Stimulated activated CD4-positive, alpha-beta T cell treated with anti-CD3 and anti-CD28 coated beads, Interleukin-2, amount 100 ng/mL, for 24 hours (primary cell): ENCODE measurements around the gene C5orf15.
"Not testable (repeated sequence)": the region's sequence is repeated elsewhere in the genome, so short reads cannot be mapped to it uniquely, and the experiment has no call there.

ENCODE experiments used
- DNase-seq, 2 donors: peaks; one replicate each; pipeline ENCODE4 v3.0.0-alpha.2; 2020

Gene C5orf15

DNA sequence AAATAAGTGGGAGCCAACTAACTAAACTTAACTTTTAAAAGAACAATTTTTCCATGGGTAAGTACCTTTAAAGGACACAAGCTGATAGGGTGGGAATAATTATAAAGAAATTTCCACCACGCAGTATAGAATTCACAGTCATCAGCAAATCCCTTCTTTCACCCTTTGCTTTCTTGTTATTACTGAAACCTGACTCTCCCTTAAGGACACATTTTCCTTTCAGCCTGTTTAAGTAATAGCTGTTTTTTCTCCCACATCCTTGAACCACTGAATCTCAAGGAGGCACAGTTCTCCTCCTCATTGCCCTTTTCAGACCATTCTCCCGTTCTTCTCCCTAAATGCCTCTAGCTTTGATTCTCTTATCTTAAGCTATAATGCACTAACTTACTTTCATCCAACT lies 6.3 kb downstream of the C5orf15 start:
- DNase-seq = no peak

DNA sequence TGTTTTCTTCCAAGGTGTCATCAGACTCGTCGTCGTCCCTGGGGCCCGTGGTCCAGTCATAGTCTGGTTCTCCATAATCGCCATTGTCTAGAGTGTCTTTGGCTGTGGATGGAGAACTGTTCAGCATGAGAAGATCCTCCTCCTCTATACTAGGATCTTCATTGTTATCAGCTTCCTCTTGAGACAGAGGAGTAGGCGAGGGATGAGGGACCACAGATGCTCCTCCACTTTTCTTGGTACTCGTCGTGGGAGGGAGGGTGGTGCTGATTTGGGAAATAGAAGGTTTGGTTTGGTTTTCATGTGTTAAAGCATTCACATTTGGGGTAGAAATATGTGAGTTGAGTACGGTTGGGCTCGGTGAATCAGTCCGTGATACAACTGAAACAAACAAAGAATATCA lies 8.8 kb downstream of the C5orf15 start:
- no peak for DNase-seq

DNA sequence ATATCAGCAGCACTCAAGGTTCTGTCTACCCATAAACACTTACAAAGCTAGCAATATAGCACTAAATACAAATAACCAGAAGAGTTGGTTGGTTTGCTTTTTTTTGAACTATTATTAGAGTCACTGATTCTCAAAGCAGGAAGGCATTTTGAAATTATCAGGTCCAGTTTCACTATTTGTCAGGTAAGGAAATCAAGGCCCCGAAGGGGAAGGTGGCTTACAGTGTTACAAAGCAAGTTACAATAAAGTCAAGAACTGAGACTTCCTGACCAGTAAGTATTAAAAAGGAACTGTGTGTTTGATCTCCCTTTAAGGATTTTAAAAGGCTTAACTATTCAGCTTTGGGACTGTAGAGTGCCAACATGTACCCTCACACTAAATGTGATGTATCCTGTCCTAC lies 10.8 kb downstream of the C5orf15 start:
- DNase-seq = no peak

DNA sequence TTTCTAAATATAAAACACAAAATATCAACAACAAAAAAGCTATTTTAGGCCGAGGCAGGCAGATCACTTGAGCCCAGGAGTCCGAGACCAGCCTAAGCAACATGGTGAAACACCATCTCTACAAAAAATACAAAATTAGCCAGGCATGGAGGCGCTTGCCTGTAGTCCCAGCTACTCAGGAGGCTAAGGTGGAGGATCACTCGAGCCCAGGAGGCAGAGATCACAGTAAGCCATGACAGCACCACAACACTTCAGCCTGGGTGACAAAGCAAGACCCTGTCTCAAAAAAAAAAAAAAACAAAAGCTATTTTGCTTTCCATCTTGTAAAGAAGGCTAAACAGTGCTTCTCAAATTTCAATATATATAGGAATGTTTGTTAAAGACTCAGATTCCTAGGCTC lies 11.3 kb downstream of the C5orf15 start:
- DNase-seq = no peak

DNA sequence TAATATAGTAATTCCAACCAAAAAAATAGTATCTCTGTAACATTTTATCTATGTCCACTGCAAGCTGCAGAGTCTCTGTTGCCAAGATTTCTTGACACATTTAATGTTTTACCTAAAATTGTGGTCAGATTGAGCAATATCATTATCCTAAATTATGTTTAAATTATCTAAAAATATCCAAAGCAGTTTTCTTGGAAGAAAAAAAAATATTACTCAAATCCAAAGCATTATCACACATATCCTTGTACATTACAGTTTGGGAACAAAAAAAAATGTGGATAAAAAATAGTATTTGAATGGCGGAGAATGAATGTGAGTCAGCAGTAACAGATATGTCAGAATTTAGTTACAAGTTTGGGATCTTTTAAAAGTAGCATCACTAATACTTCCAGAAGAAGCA lies 12.2 kb downstream of the C5orf15 start:
- DNase-seq = not testable (repeated sequence)

DNA sequence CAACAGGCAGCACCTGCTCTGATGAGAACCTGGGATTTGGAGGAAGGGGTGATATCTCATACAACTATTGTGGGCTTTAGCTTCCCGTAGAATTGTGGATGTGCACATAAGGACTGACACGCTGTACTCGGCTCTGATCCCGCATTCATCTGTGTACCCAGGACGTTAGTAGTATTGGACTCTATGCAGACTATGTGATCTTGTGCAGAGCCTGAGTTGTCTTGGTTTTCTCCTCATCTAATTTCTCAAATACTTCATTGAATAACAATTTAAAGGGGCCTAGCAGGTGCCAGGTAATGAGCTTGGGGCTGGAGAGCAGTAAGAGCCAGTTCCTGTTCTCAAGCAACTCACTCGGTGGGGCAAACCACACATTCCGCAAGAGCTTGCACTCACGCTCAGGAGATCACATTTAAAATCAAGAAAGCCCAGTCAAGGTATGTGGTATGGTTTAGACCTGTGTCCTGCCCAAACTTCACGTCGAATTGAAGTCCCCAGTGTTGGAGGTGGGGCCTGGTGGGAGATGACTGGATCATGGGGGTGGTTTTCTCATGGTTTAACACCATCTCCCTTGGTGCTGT lies 14.8 kb downstream of the C5orf15 start:
- DNase-seq = no peak

DNA sequence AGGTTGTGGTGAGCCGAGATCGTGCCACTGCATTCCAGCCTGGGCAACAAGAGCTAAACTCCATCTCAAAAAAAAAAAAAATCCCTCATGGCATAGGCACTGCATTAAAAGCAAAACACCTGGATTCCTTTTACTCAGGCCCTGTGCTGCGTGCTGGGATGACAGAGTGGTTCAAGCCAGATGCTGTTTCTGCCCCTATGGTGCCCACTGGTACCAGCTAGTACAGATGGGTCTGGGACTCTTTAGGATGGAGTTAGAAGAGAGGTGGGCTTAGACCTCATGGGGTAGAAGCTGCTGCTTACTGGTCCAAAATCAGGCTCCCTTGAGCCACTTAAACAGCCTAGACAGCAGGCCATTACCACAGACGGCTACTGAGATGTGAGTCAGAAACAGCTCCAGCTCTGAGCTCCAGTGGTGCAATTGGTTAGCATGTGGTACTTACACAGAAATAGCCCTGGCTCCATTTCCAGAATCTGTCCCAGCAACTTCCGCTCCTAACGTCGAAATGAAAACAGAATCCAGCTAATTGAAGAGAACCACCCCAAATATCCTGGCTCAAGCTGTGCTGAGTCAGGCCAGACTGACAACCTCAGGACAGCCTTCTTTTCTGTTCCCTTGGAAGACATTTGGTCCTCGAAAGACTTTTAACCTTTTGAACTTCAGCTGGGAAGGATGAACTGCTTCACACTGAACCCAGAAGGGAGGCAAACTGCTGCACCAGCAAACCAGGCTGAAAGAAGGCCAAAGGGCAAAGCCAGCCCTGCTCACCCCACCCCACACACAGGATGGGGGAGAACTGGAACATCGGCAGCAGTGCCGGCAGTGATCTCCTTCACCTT lies 15.5 kb downstream of the C5orf15 start:
- DNase-seq = no peak

DNA sequence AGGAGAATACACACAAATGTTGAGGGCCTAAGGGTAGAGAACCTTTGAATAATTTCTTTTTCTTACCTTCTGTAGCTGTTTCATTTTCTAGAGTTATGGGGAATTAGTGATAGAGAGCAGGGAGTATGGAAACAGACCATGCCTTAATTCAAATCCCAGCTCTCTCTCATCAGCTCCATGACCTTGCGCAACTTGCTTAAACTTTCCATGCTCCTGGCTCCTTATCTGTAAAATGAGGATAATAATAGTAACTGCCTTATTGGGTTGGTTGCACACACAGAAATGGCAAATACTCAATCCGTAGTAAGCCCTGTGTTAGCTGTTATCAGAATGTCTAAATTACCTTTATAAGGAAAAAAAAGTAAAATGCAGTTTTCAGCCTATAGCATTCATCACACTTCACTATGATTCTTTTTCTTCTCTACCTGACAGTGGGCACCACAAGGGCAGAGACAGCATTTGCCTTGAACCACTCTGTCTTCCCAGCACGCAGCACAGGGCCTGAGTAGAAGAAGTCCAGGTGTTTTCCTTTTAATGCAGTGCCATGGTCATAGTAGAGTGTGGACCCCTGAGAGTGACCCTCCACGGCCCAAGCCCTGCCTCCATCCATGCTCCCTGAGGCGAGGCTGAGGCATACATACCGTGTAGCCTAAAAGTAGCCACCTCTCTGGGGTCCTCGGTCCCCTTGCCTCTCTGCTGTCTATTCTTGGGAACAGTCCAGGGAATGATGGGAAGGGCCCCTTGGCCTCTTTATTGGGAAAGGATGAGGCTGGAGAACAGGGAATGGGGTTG lies 17.4 kb downstream of the C5orf15 start:
- no peak for DNase-seq

DNA sequence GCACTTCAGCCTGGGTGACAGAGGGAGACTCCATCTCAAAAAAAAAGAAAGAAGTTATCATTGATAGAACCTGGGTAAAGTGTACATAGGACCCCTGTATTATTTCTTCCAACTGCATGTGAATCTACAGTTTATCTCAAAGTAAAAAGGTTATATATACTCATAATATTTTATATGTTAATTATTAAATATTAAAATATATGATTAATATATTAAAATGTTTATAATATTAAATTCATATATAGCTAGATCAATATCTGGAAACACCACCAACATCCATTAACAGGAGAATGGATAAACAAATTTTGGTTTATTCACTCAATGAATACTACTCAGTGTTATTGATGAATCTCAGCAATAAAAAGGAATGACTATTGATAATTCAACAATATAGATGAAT lies 19.7 kb downstream of the C5orf15 start:
- no peak for DNase-seq

DNA sequence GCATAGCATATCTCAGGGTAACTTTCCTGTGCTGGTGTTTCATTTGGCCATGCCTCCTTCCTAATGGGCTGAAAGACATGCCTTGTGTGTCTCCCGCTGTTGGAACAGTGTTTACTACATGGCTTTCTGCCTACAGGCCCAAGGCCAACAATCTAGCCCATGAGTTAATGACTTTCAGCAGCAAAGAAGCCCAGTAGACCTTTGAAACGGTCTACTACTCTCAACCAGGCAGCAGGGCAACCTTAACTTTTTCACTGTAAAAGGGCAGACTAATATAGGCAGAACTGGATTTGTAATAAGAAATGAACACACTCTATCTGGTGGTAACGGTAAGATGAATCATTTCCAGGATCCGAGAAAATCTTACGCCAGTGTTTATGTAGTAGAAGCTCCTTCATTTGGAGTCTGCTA lies 21.0 kb downstream of the C5orf15 start:
- no peak for DNase-seq

DNA sequence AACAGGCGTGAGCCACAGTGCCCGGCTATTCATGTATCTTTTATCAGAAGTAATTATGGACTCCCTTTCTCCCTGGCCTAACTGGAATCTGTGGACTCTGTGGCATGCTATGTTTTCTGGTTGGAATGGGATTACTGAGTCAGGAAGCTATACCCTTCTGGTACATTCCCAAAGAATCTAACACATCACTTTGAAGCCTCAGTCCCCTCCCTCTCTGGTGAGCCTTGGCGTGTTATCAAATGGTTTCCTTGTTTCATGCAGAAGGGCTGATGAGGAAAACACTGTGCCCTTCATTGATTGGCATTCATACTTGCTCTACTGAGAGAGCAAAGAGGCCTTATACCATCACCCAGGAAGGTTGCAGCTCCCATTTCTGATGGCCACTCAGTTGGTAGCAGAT lies 22.9 kb downstream of the C5orf15 start:
- no peak for DNase-seq

DNA sequence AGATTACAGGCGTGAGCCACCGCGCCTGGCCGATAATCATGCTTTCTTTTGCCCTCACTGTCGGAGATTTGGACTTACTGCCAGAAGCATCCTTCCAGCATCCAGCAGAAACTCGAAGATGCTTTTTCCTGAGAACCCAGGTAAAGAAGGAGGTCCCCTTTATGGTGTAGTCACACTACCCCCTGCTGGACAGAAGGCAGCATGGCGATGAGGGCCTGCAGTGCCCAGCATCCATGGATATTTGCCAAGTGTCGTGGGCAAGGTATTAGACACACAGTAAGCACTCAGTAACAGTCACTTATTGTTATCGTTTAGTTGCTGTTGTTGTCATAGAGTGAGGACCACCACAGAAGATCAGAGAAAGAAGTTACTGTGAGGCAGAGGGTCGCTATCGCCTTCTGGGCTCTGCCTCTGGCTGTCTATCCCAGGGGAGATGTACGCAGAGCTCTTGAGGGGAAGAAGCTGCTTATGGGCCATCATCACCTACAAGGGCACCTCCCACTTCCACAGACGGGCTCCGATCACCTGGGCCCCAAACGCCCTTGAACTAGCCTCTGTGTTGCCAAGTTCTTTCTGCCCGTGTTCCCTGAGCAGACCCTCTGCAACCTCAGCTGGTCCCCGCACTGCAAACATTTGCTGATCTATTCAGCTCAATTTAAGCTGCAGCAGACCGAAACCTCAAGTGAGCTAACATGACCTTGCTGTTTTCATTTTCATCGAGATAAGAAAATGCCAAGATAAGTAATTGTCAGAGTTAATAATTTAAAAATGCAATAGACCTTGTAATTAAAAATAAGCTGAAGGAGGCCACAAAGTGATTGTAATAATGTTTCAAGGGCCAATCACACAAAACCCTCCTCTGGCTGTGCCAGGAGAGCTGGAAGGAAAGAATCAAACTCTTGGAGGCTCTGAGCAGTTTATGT lies 23.9 kb downstream of the C5orf15 start:
- peak; percentile 61 to 66 for DNase-seq

DNA sequence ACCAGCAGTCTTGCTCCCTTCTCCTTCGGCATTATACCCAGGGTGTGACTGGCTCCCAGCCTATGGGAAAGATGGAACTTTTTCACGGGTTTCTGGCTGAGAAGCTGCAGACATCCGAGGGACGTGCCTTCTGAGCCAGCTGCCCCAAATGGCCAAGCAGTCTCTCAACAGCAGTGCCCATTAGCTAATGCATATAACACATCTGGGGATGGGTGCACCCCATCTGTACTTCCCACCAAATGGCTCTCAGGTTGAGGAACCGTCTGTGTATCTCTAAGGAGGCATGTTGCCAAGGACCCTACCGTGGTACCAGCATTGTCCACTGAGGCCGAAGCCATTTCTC lies 25.0 kb downstream of the C5orf15 start:
- no peak for DNase-seq

DNA sequence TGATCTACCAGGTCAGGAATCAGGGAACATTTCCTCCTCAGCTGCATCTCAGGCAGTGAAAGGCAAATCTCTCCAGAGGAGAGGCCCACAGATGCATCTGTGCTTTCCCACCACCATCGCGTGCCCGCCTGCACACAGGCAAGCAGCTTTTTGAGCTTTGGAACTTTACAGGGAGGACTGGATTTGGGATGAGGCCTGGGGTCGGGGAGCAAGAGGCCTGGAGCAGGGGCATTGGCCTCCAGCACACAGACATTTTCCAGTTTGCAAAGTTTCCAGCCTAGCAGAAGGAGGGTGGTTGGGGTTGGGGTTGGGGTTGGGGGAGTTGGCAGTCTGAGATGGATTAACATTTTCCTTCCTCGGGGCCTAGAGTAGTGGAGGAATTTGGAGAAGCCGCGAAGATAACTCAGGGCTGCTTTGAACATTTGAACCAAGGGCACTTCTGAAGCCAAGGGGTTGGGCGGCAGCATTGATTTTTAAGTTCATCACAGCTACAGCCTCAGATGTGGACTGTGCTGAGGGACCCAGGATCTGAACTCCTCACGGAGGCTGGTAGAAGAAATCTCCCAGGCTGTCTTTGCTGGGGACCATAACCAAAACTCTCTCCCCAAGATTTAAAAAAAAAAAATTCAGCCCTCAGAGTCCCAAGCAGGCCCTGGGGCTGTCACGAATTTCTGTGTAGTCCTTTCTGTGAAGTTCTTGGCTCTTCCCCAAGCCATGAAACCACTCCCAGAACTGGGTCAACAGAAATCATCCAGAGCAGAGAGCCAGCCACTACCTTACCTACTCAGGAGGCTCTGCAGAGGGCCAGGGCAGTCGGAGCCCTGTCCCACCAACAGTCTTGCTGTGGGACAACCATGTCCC lies 25.6 kb downstream of the C5orf15 start:
- no peak for DNase-seq

DNA sequence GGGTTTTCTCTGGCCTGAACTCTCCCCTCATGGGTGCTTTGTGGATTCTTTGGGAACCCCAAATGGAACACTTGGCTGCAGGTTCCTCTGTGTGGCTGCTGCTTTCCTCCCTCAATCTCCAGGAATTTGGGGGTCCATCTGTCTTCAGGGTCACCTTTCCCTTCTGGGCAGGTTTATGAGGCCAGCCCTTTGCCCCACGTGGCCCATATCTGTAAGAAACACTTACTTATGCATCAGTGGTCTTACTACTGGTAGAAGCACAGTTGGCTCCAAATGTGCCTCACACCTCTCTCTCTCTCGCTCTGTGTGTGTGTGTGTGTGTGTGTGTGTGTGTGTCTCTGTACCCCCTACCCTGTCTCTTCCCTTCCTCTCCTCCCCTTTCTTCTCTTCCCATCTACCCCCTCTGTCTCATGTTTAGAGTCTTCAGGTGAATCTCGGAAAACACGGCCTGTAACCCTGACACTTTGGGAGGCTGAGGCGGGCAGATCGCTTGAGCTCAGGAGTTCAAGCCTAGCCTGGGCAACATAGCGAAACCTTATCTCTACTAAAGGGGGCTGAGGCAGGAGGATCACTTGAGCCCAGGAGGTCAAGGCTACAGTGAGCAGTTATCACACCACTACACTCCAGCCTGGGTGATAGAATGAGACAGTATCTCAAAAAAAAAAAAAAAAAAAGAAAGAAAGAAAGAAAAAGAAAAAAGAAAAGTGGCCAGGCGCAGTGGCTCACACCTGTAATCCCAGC lies 26.8 kb downstream of the C5orf15 start:
- DNase-seq = no peak

DNA sequence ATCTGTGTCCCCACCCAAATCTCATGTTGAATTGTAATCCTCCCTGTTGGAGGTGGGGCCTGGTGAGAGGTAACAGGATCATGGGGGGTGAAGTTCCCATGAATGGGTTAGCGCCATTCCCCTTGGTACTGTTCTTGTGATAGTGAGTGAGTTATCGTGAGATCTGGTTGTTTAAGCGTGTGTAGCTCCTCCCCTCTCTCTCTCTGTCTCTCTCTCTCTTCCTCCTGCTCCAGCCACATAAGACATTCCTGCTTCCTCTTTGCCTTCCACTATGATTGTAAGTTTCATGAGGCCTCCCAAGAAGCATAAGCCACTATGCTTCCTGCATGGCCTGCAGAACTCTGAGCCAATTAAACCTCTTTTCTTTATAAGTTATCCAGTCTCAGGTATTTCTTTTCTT lies 28.8 kb downstream of the C5orf15 start:
- DNase-seq = no peak

DNA sequence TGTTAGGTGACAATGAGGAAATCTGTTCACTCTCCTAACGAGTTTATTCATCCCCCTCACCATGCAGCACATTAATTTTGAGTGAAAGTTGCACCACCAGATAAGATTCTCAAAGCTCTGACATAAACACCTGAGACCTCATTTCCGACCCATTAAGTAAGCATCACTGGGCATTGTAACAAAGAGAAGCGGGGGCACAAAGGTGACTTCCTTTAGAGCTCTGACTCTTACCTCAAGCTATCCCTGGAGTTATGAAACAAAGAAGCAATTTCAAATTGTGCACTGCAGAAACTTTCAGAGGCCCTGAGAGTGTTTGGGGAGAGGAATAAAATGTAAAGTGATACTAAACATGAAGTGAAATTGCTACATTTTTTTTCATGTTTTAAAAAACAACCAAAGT lies 29.5 kb downstream of the C5orf15 start:
- DNase-seq = no peak

DNA sequence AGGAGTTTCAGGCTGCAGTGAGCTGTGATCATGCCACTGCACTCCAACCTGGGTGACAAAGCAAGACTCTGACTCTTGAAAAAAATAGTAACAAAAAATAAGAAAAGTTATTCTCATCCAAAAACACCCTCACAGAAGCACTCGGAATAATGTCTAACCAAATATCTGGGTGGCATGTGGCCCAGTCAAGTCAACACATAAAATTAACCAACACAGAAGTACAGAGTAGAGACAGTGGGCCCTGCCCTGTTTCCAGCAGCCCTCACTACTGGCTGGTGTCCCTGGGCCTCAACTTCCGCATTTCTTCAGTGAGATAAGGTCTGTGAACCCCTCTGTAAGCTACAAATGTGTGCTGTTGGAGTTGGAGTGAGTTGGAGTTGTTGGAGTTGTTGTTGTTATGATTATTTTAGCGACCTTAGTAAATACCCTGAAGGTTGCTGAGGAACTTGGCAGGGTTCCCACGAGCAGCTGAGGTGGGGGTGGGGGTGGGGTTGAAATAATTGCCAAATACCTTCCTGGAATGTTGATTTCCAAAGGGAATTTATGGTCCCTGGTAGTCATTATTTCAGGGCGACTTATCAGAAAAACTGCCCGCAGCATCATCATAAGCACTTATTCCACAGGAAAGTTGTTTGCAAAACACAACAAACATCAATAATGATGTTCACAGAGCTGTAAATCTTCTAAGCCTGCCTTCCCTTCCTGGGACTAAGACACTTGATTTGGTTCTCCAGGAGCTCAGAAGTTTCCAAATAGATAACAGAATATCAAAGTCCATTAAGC lies 30.2 kb downstream of the C5orf15 start:
- no peak for DNase-seq

DNA sequence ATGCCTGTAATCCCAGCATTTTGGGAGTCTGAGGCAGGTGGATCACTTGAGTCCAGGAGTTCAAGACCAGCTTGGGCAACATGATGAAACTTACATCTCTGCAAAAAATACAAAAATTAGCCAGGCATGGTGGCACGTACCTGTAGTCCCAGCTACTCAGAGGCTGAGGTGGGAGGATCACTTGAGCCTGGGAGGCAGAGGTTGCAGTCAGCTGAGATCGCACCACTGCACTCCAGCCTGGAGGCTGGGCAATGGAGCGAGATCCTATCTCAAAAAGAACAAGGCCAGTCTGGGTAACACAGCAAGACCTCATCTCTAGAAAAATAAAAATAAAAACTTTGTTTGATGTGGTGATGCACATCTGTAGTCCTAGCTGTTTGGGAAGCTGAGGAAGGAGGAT lies 30.8 kb downstream of the C5orf15 start:
- not testable (repeated sequence) for DNase-seq

DNA sequence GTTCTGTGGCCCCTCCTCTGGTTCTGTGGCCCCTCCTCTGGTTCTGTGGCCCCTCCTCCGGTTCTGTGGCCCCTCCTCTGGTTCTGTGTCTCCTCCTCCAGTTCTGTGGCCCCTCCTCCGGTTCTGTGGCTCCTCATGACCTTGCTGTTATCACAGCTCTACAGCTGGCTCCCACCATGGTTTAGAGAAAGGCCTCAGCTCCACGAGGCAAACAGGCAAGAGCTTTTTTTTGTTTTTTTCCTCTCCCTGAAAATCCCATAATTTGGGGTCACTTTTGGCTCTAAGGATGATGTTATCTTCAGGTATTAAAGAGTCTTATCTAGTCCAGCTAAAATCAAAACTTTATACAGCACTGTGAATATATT lies 31.8 kb downstream of the C5orf15 start:
- DNase-seq = no peak
